Measurements from ENCODE around the gene UBB.

DNA sequence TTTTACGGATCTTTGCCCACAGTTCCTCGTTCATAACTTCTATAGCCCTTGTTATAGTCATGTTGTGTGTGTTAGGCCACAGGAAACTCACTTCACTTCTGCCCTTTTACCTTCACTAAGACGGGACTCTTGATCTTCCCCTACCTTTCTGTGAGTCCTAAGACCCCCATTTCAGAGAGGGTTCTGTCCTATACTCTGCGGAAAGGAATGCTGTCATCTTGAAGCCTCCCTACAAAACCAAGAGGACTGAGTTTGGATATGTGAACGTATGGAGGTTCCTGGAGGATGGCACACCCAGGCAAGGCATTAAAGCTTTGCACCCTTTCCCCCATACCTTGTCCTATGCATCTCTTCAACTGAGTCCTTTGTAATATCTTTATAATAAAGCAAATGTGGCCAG is 3.7 kb downstream of the UBB start:
- TF ChIP-seq, protein P1, sequence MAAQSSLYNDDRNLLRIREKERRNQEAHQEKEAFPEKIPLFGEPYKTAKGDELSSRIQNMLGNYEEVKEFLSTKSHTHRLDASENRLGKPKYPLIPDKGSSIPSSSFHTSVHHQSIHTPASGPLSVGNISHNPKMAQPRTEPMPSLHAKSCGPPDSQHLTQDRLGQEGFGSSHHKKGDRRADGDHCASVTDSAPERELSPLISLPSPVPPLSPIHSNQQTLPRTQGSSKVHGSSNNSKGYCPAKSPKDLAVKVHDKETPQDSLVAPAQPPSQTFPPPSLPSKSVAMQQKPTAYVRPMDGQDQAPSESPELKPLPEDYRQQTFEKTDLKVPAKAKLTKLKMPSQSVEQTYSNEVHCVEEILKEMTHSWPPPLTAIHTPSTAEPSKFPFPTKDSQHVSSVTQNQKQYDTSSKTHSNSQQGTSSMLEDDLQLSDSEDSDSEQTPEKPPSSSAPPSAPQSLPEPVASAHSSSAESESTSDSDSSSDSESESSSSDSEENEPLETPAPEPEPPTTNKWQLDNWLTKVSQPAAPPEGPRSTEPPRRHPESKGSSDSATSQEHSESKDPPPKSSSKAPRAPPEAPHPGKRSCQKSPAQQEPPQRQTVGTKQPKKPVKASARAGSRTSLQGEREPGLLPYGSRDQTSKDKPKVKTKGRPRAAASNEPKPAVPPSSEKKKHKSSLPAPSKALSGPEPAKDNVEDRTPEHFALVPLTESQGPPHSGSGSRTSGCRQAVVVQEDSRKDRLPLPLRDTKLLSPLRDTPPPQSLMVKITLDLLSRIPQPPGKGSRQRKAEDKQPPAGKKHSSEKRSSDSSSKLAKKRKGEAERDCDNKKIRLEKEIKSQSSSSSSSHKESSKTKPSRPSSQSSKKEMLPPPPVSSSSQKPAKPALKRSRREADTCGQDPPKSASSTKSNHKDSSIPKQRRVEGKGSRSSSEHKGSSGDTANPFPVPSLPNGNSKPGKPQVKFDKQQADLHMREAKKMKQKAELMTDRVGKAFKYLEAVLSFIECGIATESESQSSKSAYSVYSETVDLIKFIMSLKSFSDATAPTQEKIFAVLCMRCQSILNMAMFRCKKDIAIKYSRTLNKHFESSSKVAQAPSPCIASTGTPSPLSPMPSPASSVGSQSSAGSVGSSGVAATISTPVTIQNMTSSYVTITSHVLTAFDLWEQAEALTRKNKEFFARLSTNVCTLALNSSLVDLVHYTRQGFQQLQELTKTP (IDR thresholded peaks at IDR 0.05; ENCODE audit: low read depth in 1 of 2, partially characterized antibody in 2 of 2), result no peak
- TF ChIP-seq, protein P2, sequence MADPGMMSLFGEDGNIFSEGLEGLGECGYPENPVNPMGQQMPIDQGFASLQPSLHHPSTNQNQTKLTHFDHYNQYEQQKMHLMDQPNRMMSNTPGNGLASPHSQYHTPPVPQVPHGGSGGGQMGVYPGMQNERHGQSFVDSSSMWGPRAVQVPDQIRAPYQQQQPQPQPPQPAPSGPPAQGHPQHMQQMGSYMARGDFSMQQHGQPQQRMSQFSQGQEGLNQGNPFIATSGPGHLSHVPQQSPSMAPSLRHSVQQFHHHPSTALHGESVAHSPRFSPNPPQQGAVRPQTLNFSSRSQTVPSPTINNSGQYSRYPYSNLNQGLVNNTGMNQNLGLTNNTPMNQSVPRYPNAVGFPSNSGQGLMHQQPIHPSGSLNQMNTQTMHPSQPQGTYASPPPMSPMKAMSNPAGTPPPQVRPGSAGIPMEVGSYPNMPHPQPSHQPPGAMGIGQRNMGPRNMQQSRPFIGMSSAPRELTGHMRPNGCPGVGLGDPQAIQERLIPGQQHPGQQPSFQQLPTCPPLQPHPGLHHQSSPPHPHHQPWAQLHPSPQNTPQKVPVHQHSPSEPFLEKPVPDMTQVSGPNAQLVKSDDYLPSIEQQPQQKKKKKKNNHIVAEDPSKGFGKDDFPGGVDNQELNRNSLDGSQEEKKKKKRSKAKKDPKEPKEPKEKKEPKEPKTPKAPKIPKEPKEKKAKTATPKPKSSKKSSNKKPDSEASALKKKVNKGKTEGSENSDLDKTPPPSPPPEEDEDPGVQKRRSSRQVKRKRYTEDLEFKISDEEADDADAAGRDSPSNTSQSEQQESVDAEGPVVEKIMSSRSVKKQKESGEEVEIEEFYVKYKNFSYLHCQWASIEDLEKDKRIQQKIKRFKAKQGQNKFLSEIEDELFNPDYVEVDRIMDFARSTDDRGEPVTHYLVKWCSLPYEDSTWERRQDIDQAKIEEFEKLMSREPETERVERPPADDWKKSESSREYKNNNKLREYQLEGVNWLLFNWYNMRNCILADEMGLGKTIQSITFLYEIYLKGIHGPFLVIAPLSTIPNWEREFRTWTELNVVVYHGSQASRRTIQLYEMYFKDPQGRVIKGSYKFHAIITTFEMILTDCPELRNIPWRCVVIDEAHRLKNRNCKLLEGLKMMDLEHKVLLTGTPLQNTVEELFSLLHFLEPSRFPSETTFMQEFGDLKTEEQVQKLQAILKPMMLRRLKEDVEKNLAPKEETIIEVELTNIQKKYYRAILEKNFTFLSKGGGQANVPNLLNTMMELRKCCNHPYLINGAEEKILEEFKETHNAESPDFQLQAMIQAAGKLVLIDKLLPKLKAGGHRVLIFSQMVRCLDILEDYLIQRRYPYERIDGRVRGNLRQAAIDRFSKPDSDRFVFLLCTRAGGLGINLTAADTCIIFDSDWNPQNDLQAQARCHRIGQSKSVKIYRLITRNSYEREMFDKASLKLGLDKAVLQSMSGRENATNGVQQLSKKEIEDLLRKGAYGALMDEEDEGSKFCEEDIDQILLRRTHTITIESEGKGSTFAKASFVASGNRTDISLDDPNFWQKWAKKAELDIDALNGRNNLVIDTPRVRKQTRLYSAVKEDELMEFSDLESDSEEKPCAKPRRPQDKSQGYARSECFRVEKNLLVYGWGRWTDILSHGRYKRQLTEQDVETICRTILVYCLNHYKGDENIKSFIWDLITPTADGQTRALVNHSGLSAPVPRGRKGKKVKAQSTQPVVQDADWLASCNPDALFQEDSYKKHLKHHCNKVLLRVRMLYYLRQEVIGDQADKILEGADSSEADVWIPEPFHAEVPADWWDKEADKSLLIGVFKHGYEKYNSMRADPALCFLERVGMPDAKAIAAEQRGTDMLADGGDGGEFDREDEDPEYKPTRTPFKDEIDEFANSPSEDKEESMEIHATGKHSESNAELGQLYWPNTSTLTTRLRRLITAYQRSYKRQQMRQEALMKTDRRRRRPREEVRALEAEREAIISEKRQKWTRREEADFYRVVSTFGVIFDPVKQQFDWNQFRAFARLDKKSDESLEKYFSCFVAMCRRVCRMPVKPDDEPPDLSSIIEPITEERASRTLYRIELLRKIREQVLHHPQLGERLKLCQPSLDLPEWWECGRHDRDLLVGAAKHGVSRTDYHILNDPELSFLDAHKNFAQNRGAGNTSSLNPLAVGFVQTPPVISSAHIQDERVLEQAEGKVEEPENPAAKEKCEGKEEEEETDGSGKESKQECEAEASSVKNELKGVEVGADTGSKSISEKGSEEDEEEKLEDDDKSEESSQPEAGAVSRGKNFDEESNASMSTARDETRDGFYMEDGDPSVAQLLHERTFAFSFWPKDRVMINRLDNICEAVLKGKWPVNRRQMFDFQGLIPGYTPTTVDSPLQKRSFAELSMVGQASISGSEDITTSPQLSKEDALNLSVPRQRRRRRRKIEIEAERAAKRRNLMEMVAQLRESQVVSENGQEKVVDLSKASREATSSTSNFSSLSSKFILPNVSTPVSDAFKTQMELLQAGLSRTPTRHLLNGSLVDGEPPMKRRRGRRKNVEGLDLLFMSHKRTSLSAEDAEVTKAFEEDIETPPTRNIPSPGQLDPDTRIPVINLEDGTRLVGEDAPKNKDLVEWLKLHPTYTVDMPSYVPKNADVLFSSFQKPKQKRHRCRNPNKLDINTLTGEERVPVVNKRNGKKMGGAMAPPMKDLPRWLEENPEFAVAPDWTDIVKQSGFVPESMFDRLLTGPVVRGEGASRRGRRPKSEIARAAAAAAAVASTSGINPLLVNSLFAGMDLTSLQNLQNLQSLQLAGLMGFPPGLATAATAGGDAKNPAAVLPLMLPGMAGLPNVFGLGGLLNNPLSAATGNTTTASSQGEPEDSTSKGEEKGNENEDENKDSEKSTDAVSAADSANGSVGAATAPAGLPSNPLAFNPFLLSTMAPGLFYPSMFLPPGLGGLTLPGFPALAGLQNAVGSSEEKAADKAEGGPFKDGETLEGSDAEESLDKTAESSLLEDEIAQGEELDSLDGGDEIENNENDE (IDR thresholded peaks at IDR 0.05; ENCODE audit: low read depth, low read length), result no peak
- TF ChIP-seq, protein P3, sequence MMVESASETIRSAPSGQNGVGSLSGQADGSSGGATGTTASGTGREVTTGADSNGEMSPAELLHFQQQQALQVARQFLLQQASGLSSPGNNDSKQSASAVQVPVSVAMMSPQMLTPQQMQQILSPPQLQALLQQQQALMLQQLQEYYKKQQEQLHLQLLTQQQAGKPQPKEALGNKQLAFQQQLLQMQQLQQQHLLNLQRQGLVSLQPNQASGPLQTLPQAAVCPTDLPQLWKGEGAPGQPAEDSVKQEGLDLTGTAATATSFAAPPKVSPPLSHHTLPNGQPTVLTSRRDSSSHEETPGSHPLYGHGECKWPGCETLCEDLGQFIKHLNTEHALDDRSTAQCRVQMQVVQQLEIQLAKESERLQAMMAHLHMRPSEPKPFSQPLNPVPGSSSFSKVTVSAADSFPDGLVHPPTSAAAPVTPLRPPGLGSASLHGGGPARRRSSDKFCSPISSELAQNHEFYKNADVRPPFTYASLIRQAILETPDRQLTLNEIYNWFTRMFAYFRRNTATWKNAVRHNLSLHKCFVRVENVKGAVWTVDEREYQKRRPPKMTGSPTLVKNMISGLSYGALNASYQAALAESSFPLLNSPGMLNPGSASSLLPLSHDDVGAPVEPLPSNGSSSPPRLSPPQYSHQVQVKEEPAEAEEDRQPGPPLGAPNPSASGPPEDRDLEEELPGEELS (CRISPR knock-in tag; IDR thresholded peaks at IDR 0.05; ENCODE audit: borderline replicate concordance), result no peak
- TF ChIP-seq KLF10 (CRISPR knock-in tag; IDR thresholded peaks at IDR 0.05), result no peak
- TF ChIP-seq POLR2AphosphoS5 (IDR thresholded peaks at IDR 0.05; ENCODE audit: control insufficient read depth, insufficient read depth, low read depth, low read length), result no peak

Data from K562 (cell line).